Keratinocyte (primary cell): ENCODE measurements around the gene CREB3L1.

Experiments
- EZH2 ChIP-seq: IDR thresholded peaks from one replicate; pipeline ENCODE4 v1.6.1; 2012; ENCODE audit warnings: inconsistent platforms, mild to moderate bottlenecking, low read length, moderate library complexity
- TF ChIP-seq, protein P1 (sequence below), 3 experiments: IDR thresholded peaks in 1 of 3; conservative IDR thresholded peaks in 1 of 3; optimal IDR thresholded peaks in 1 of 3; 2 replicates in 2 of 3; 3 replicates in 1 of 3; pipeline versions ENCODE3 to v1.5.1; 2011; ENCODE audit warnings: low read length in 3 of 3, mild to moderate bottlenecking in 3 of 3, moderate library complexity in 2 of 3, control low read depth in 1 of 3, inconsistent platforms in 1 of 3; ENCODE audit not compliant: insufficient read depth in 2 of 3; ENCODE audit errors: extremely low read depth in 1 of 3

DNA sequence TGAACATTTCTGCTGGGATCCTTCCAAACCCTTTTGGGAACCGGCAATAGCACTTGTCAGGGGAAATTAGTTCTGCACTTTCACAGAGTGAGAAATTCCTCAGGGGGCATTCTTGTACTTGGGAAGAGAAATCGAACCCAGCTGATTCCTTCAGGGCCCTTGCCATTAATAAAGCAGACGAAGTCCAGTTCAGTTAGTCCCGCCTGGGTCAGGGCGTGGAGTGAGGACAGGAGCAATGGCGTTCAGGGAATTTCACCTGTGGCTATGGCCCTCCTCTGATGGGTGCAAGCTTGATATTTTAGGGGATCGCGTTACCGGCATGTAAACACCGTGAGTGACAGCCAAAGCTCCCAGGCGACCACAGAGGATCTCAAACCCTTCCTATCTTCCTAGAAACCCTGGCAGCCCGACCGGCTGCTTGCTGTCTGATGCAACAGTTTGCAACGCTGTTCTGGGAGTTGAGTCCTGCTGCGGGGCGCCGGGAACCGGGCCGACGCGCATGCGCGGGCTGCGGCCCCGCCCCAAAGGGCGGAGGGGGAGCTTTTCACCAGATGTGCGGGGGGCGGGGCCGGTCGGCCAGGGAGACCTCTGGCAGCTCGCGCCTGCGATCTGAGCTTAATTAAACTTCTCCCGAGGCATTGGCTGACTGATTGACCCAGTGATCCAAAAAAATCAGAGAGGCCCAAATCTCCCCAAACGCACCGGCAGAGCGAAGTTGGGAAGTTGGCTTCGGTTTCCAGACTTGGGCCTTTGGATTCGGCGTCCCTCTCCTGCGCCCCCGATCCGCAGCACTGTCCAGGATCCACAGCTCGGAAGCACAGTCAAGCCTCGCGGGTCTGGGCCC is 34.3 kb upstream of the CREB3L1 start:
- TF ChIP-seq, protein P1, sequence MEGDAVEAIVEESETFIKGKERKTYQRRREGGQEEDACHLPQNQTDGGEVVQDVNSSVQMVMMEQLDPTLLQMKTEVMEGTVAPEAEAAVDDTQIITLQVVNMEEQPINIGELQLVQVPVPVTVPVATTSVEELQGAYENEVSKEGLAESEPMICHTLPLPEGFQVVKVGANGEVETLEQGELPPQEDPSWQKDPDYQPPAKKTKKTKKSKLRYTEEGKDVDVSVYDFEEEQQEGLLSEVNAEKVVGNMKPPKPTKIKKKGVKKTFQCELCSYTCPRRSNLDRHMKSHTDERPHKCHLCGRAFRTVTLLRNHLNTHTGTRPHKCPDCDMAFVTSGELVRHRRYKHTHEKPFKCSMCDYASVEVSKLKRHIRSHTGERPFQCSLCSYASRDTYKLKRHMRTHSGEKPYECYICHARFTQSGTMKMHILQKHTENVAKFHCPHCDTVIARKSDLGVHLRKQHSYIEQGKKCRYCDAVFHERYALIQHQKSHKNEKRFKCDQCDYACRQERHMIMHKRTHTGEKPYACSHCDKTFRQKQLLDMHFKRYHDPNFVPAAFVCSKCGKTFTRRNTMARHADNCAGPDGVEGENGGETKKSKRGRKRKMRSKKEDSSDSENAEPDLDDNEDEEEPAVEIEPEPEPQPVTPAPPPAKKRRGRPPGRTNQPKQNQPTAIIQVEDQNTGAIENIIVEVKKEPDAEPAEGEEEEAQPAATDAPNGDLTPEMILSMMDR (optimal IDR thresholded peaks at IDR 0.05 in 1 of 3, IDR thresholded peaks at IDR 0.05 in 1 of 3, conservative IDR thresholded peaks at IDR 0.05 in 1 of 3; ENCODE audit: extremely low read depth in 1 of 3, insufficient read depth in 2 of 3, low read length in 3 of 3) = no peak
- no peak for TF ChIP-seq EZH2
